Thymus (tissue), 11 donors: Measurements from ENCODE around the gene EPB41L2. TPM values are rescaled to one million over a fixed set of nuclear protein-coding genes. Genes with fewer than 3 reads are reported as not detected.

Experiments used
- DNase-seq, 9 donors: peaks; one replicate each; pipeline ENCODE4 v3.0.0-alpha.2; 2013; ENCODE audit warnings: low spot score in 9 of 9, low read depth in 6 of 9, missing footprints in 1 of 9
- H3K27ac ChIP-seq, 2 donors: one replicate each; pipeline ENCODE4 v1.5.1; 2013; ENCODE audit warnings: control low read depth in 1 of 2, low read depth in 1 of 2, low read length in 1 of 2, mild to moderate bottlenecking in 1 of 2, moderate library complexity in 1 of 2
- H3K27me3 ChIP-seq, 2 donors: one replicate each; pipeline ENCODE4 v1.5.1; 2013; ENCODE audit warnings: low read length in 1 of 2; ENCODE audit not compliant: control insufficient read depth in 2 of 2, insufficient read depth in 1 of 2
- H3K36me3 ChIP-seq, 2 donors: one replicate each; pipeline ENCODE4 v1.5.1; 2013; ENCODE audit warnings: low read length in 1 of 2, mild to moderate bottlenecking in 1 of 2, moderate library complexity in 1 of 2; ENCODE audit not compliant: control insufficient read depth in 2 of 2, insufficient read depth in 2 of 2
- H3K4me1 ChIP-seq, 2 donors: one replicate each; pipeline ENCODE4 v1.5.1; 2013; ENCODE audit warnings: low read length in 2 of 2; ENCODE audit not compliant: control insufficient read depth in 2 of 2, insufficient read depth in 2 of 2
- H3K4me3 ChIP-seq, 2 donors: one replicate each; pipeline ENCODE4 v1.5.1; 2013; ENCODE audit warnings: low read length in 2 of 2, control low read depth in 1 of 2, mild to moderate bottlenecking in 1 of 2
- H3K9me3 ChIP-seq, 2 donors: one replicate each; pipeline ENCODE4 v1.5.1; 2013; ENCODE audit warnings: low read length in 1 of 2, mild to moderate bottlenecking in 1 of 2; ENCODE audit not compliant: control insufficient read depth in 2 of 2, insufficient read depth in 1 of 2
- WGBS: extraction: QIAGEN DNeasy Blood & Tissue Kit; methylation state at CpG from one replicate; pipeline ENCODE4 v1.1.7; 2013; 5-methylcytosine and 5-hydroxymethylcytosine counted together
- polyA plus RNA-seq: library from polyadenylated mRNA; stranded (reverse); fragments of 200-250 nt; gene quantifications from one replicate; pipeline ENCODE4 v1.2.3, GENCODE V29; 2013
- total RNA-seq: library from RNA; stranded (reverse); fragments of 120-200 nt; gene quantifications from one replicate; pipeline ENCODE4 v1.2.4, GENCODE V29; 2013
- donor health status: healthy.

EPB41L2 gene
- total and polyA plus RNA-seq, 2 donors = 19.1 to 22.4 TPM

DNA sequence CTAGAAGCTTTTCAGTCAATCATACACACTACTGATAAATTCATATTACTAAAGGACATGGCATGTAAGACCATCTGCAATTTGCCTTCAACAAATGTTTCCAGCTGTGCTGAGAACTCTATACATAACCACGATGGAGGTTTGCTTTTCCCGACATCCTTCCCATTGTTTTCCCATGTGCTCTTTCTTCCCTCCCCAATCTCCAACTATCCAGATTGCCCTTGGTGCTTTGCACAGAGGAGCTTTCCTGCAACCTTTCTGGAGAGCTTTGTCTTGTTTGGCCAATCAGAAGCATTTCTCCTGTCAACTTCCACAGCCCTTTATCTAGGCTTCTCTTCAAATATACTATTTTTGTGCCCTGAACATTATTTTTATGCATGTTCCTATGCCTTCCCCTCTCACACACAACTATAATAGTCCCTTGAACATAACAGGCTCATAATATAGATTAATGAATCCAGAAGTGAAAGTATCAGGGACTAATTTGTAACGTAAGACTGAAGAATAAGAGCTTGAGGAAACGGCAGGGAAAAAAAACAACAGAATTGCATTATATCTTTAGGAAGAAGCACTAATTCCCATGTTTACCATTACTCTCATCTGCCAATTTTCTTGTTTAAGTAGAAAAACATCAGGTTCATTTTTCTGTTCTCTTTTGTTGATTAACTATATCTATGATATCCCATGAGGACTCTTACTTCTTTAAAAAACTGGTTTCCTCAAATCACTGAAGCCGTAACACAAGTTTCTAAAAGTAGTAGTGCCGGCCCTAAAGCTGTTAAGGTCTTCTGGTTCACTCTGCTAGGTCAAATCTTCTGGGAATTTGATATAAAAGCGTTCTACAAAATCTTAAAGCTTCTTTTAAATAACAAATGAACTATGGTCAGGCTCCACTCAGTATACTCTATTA, 215.8 kb downstream of the EPB41L2 start:
- 93% methylated on average over 7 of the region's 7 CpGs for WGBS
- H3K27ac ChIP-seq = no peak overlapping the region
- DNase-seq = no peak

GRCh38 chr6:130846501-130846900, 216.5 kb downstream of the EPB41L2 start:
- H3K36me3 ChIP-seq = no peaks in the 10 kb centered on the region
- 94% methylated on average over 1 of the region's 1 CpG for WGBS
- no peak overlapping the region for H3K27ac ChIP-seq
- H3K27me3 ChIP-seq = no peaks in the 10 kb centered on the region
- H3K4me3 ChIP-seq = no peak overlapping the region
- H3K9me3 ChIP-seq = no peaks in the 10 kb centered on the region
- DNase-seq = no peak
- peaks cover 0 to 4% of the 10 kb centered on the region in 2 donors for H3K4me1 ChIP-seq

More for the DNA sequence above, 215.8 kb downstream of the EPB41L2 start:
- no peaks in the 10 kb centered on the region for H3K9me3 ChIP-seq
- H3K4me3 ChIP-seq = no peak overlapping the region
- H3K36me3 ChIP-seq = no peaks in the 10 kb centered on the region
- H3K4me1 ChIP-seq = peaks cover 0 to 4% of the 10 kb centered on the region in 2 donors
- H3K27me3 ChIP-seq = no peaks in the 10 kb centered on the region

GRCh38 chr6:130843575-130844320, 219.3 kb downstream of the EPB41L2 start:
- no peaks in the 10 kb centered on the region for H3K9me3 ChIP-seq
- DNase-seq = peak; percentile 13 to 79 (median 48)
- no peaks in the 10 kb centered on the region for H3K36me3 ChIP-seq
- no peaks in the 10 kb centered on the region for H3K27me3 ChIP-seq
- WGBS = 74% methylated on average over 3 of the region's 3 CpGs
- H3K27ac ChIP-seq = no peak overlapping the region
- no peaks in the 10 kb centered on the region for H3K4me1 ChIP-seq
- no peak overlapping the region for H3K4me3 ChIP-seq

DNA sequence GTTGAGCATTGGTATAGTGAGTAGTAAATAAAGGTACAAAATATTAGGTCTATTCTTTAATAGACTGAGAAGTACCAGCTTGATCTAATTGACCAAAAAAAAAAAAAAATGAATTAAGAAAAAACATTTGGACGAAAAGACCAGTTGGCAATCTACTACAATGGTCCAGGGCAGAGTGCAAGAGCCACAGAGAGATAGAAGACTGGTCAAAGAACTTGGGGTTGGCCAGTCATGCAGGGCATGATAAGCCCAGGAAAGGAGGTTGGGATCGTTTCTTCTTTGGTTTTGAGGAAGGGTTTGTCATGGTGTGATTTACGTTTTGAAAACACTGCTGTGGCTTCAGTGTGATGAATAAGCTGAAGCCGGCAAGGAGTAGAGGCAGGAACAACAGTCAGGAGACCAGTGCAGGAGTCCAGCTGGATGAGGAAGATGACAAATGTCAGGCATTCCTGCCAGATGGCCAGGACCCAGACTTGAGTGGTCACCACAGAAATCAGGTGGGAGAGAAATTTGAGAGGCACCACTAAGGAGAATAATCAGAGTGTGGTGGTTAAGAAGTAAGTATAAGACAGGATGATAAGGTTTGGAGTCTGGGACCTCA, 221.8 kb downstream of the EPB41L2 start:
- Histone ChIP-seq H3K27ac (no peak overlapping the region), H3K27me3 (no peaks in the 10 kb centered on the region), H3K36me3 (no peaks in the 10 kb centered on the region), H3K4me3 (no peak overlapping the region), H3K4me1 (no peaks in the 10 kb centered on the region), H3K9me3 (no peaks in the 10 kb centered on the region)
- DNase-seq = no peak
- WGBS = 71% methylated on average over 4 of the region's 4 CpGs

DNA sequence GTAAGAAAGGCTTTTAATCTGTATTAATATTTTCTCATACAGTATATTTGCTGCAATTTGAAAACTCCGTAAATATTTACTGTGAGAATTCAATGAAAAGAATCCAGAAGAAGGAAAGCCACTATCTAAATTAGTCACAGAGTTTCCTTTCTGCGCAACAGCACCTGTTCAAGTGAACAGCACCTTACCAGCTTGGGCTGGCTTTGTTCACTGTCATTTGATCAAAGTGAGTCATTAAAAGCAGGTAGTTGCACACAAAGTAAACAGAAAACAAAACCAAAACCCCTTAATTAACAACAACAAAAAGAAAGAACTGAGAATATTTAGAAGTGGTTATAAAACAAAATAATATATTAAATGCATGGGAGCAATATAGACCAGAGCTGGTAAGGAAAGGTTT, 223.0 kb downstream of the EPB41L2 start:
- Histone ChIP-seq H3K27ac (no peak overlapping the region), H3K4me3 (no peak overlapping the region), H3K27me3 (no peaks in the 10 kb centered on the region), H3K36me3 (no peaks in the 10 kb centered on the region), H3K4me1 (no peaks in the 10 kb centered on the region), H3K9me3 (no peaks in the 10 kb centered on the region)
- 98% methylated on average over 2 of the region's 2 CpGs for WGBS
- DNase-seq = no peak

DNA sequence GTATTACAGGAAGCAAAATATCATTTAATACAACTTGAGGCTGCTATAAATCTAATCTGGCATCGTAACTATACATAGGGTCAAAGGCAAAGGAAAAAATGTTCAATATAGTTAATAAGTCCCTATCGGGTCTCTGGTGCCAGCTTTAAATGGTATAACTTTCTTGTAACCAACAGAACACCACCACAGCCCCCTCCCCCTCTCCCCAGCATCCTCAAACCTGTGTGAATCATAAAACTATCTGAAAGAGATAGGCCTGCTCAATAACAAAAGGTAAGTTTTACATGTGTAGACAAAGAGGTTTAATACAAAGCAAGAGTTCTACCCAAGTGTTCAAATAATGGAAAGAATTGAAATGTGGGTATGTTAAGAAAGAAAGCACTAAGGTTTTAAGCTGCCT, 223.7 kb downstream of the EPB41L2 start:
- H3K27me3 ChIP-seq = no peaks in the 10 kb centered on the region
- H3K9me3 ChIP-seq = no peaks in the 10 kb centered on the region
- whole genome bisulfite sequencing = over 99% methylated on average over 2 of the region's 2 CpGs
- H3K36me3 ChIP-seq = no peaks in the 10 kb centered on the region
- H3K4me1 ChIP-seq = no peaks in the 10 kb centered on the region
- DNase-seq = no peak
- H3K4me3 ChIP-seq = no peak overlapping the region
- H3K27ac ChIP-seq = no peak overlapping the region

DNA sequence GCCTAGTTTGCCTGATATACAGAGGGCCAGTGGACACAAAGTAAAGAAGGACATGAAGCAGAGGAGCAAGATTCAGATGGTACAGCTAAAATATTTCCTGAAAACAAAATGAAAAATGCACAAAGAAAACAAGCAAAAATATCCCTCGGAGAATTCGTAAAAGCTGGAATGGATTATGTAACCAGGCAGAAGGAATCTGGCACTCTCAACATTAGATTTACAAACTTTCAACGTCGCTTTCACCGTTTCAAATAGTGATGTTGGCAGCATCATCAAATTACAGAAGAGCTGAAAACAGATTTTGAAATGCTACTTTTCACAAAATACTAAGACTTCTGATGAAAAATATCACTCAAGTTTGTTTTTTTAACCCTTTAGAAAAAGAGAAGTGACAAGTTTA, 224.1 kb downstream of the EPB41L2 start:
- Histone ChIP-seq H3K9me3 (no peaks in the 10 kb centered on the region), H3K27me3 (no peaks in the 10 kb centered on the region), H3K36me3 (no peaks in the 10 kb centered on the region), H3K4me1 (no peaks in the 10 kb centered on the region), H3K27ac (no peak overlapping the region), H3K4me3 (no peak overlapping the region)
- no peak for DNase-seq
- WGBS = 96% methylated on average over 5 of the region's 5 CpGs

DNA sequence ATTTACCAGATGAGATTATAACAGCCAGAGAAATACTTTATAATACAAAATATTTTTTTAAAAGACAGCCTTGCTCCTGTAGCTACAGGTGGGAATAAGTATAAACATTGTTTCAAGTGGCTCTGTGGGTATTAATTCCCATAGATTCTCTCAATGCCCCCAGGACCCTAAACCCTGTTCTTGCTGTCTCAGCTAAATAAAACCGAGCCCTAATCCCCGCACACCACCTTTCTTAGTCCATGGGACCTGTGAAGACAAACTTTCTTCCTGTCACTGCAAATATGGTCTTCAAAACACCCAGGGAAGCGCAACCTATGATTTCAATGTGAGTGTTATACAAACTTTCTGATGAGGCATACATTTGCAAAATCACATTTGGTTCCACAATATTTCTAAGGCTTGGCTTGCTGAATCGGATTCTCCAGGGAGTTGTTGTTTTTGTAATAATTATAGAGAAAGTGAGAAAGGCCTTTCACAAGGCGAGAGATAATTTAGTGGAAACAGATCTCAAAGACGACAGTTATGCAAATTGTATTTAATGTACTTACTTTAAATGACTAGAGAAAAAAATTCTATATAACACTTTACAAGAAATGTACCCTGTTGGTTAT, 224.7 kb downstream of the EPB41L2 start:
- Histone ChIP-seq H3K9me3 (no peaks in the 10 kb centered on the region), H3K27ac (no peak overlapping the region), H3K4me3 (no peak overlapping the region), H3K36me3 (no peaks in the 10 kb centered on the region), H3K27me3 (no peaks in the 10 kb centered on the region), H3K4me1 (no peaks in the 10 kb centered on the region)
- no peak for DNase-seq
- 97% methylated on average over 6 of the region's 6 CpGs for WGBS
